ENCODE measurements around the gene VPREB1. TPM values are rescaled to one million over a fixed set of nuclear protein-coding genes. Genes with fewer than 3 reads are reported as not detected.
"Not testable (repeated sequence)": the region's sequence is repeated elsewhere in the genome, so short reads cannot be mapped to it uniquely, and the experiment has no call there.

VPREB1 gene
- total RNA-seq, 1 donor = not detected

- H3K9me3 ChIP-seq (ENCODE audit: low read depth, low read length); H3K27me3 ChIP-seq (ENCODE audit: insufficient read depth, low read length); H3K4me3 ChIP-seq (ENCODE audit: low read length): not testable (repeated sequence)
- peaks cover 14% of the 10 kb centered on the region for H3K4me1 ChIP-seq (ENCODE audit: insufficient read depth, low read length)
Observed at GRCh38 chr22:22250651-22251050, 6.1 kb downstream of the VPREB1 start.

GRCh38 chr22:22256133-22256532 lies 11.5 kb downstream of the VPREB1 start:
- H3K4me1 ChIP-seq (ENCODE audit: insufficient read depth, low read length); H3K4me3 ChIP-seq (ENCODE audit: low read length); H3K9me3 ChIP-seq (ENCODE audit: low read depth, low read length); H3K27me3 ChIP-seq (ENCODE audit: insufficient read depth, low read length): not testable (repeated sequence)

GRCh38 chr22:22258597-22259415 lies 14.2 kb downstream of the VPREB1 start:
- H3K4me3 ChIP-seq (ENCODE audit: low read length); H3K4me1 ChIP-seq (ENCODE audit: insufficient read depth, low read length); H3K27me3 ChIP-seq (ENCODE audit: insufficient read depth, low read length): not testable (repeated sequence)

GRCh38 chr22:22260169-22260568 lies 15.6 kb downstream of the VPREB1 start:
- H3K4me1 ChIP-seq (ENCODE audit: insufficient read depth, low read length); H3K9me3 ChIP-seq (ENCODE audit: low read depth, low read length); H3K27me3 ChIP-seq (ENCODE audit: insufficient read depth, low read length); H3K4me3 ChIP-seq (ENCODE audit: low read length): not testable (repeated sequence)

More at GRCh38 chr22:22258597-22259415, 14.2 kb downstream of the VPREB1 start:
- not testable (repeated sequence) for H3K9me3 ChIP-seq (ENCODE audit: low read depth, low read length)

GRCh38 chr22:22260586-22260985 lies 16.0 kb downstream of the VPREB1 start:
- H3K9me3 ChIP-seq (ENCODE audit: low read depth, low read length); H3K4me3 ChIP-seq (ENCODE audit: low read length); H3K4me1 ChIP-seq (ENCODE audit: insufficient read depth, low read length); H3K27me3 ChIP-seq (ENCODE audit: insufficient read depth, low read length): not testable (repeated sequence)

GRCh38 chr22:22262332-22263074 lies 17.9 kb downstream of the VPREB1 start:
- H3K4me3 ChIP-seq (ENCODE audit: low read length); H3K4me1 ChIP-seq (ENCODE audit: insufficient read depth, low read length); H3K9me3 ChIP-seq (ENCODE audit: low read depth, low read length); H3K27me3 ChIP-seq (ENCODE audit: insufficient read depth, low read length): not testable (repeated sequence)

GRCh38 chr22:22263823-22264222 lies 19.2 kb downstream of the VPREB1 start:
- not testable (repeated sequence) for H3K4me1 ChIP-seq (ENCODE audit: insufficient read depth, low read length); H3K27me3 ChIP-seq (ENCODE audit: insufficient read depth, low read length); H3K4me3 ChIP-seq (ENCODE audit: low read length); H3K9me3 ChIP-seq (ENCODE audit: low read depth, low read length)

GRCh38 chr22:22270036-22270676 lies 25.6 kb downstream of the VPREB1 start:
- not testable (repeated sequence) for H3K4me1 ChIP-seq (ENCODE audit: insufficient read depth, low read length); H3K9me3 ChIP-seq (ENCODE audit: low read depth, low read length); H3K4me3 ChIP-seq (ENCODE audit: low read length); H3K27me3 ChIP-seq (ENCODE audit: insufficient read depth, low read length)

DNA sequence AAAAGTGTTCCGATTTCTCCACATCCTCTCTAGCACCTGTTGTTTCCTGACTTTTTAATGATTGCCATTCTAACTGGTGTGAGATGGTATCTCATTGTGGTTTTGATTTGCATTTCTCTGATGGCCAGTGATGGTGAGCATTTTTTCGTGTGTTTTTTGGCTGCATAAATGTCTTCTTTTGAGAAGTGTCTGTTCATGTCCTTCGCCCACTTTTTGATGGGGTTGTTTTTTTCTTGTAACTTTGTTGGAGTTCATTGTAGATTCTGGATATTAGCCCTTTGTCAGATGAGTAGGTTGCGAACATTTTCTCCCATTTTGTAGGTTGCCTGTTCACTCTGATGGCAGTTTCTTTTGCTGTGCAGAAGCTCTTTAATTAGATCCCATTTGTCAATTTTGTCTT lies 32.8 kb downstream of the VPREB1 start:
- not testable (repeated sequence) for H3K4me3 ChIP-seq (ENCODE audit: low read length); H3K9me3 ChIP-seq (ENCODE audit: low read depth, low read length); H3K4me1 ChIP-seq (ENCODE audit: insufficient read depth, low read length); H3K27me3 ChIP-seq (ENCODE audit: insufficient read depth, low read length)

DNA sequence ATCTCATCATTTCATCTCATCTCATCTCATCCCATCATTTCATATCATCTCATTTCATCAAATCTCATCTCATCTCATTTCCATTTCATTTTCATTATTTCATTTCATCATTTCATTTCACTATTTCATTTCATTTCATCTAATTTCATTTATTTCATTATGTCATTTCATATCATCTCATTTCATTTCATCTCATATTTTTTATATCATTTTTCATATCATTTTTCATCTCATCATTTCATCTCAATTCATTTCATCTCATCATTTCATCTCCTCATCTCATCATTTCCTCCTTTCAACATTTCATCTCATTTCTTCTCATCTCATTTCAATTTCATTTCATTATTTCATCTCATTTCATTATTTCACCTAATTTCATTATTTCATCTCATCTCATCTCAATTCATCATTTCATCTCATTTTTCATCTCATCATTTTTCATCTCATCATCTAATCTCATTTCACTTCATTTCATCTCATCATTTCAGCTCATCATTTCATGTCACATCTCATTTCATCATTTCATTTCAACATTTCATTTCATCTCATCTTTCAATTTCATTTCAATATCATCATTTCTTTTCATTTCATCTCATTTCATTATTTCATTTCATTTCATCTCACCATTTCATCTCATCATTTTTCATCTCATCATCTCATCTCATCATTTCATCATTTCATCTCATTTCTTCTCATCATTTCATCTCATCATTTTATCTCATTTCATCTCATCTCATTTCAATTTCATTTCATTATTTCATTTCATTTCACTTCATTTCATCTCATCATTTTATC lies 40.6 kb downstream of the VPREB1 start:
- H3K27me3 ChIP-seq (ENCODE audit: insufficient read depth, low read length); H3K4me3 ChIP-seq (ENCODE audit: low read length); H3K9me3 ChIP-seq (ENCODE audit: low read depth, low read length); H3K4me1 ChIP-seq (ENCODE audit: insufficient read depth, low read length): not testable (repeated sequence)

DNA sequence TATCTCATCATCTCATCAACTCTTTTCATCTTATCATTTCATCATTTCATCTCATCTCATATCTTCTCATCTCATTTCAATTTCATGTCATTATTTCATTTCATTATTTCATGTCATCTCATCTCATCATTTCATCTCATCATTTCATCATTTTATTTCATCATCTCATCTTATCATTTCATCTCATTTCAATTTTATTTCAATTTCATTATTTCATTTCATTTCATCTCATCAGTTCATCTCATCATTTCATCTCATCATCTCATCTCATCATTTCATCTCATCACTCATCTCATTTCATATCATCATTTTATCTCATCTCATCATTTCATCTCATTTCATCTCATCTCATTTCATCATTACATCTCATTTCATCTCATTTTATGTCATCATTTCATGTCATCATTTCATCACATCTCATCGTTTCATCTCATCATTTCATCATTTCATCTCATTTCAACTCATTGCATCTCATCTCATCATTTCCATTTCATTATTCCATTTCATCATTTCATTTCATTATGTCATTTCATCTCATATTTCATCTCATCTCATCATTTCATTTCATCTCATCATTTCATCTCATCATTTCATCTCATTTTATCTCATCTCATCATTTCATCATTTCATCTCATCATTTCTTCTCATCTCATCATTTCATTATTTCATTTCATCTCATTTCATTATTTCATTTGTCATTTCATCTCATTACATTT lies 42.0 kb downstream of the VPREB1 start:
- not testable (repeated sequence) for H3K9me3 ChIP-seq (ENCODE audit: low read depth, low read length); H3K27me3 ChIP-seq (ENCODE audit: insufficient read depth, low read length); H3K4me1 ChIP-seq (ENCODE audit: insufficient read depth, low read length); H3K4me3 ChIP-seq (ENCODE audit: low read length)

GRCh38 chr22:22287106-22287626 lies 42.6 kb downstream of the VPREB1 start:
- not testable (repeated sequence) for H3K4me3 ChIP-seq (ENCODE audit: low read length); H3K27me3 ChIP-seq (ENCODE audit: insufficient read depth, low read length); H3K4me1 ChIP-seq (ENCODE audit: insufficient read depth, low read length); H3K9me3 ChIP-seq (ENCODE audit: low read depth, low read length)

DNA sequence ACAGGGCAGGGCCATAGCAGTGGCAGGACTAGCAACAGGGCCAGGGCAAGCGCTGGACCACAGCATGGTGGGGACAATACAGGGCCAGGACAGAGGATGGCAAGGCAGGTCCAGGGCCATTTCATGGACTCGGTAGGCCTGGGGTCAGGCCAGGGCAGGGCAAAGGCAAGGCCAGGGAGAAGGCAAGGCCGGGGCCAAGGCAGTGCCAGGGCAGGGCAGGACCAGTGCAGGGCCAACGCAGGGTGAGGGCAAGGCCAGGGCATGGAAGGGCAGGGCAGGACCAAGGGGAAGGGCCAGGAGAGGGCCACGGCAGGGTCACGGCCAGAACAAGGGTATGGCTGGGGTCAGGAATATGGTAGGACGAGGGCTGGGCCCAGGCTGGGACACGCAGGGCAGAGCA lies 45.1 kb downstream of the VPREB1 start:
- not testable (repeated sequence) for H3K4me1 ChIP-seq (ENCODE audit: insufficient read depth, low read length); H3K4me3 ChIP-seq (ENCODE audit: low read length); H3K9me3 ChIP-seq (ENCODE audit: low read depth, low read length); H3K27me3 ChIP-seq (ENCODE audit: insufficient read depth, low read length)

DNA sequence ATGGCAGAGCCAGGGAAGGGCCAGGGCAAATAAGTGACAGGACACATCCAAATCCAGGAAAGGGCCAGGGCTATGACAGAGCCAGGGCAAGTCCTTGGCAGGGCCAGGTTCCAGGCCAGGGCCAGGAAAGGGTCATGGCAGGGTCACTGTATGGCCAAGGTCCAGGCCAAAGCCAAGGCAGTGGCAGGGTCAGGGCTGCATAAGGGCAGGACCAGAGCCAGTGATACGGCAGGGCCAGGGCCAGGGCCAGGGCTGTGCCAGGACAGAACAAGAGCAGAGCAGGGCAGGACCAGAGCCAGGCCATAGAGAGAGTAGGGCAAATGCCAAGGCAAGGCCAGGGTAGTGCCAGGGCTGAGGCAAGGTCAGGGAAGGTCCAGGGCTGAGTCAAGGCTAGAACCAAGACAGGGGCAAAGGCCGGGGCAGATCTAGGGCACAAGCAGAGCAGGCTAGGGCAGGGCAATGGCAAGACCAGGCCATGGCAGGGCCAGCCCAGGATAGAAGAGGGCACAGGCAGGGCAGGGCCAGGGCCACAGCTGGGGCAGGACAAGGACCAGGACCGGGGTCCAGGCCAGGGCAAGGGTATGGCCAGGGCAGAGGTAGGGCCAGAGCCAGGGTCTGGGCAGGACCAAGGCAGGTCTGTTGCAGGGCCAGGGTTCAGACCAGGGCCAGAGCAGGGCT lies 46.7 kb downstream of the VPREB1 start:
- not testable (repeated sequence) for H3K4me1 ChIP-seq (ENCODE audit: insufficient read depth, low read length); H3K27me3 ChIP-seq (ENCODE audit: insufficient read depth, low read length); H3K9me3 ChIP-seq (ENCODE audit: low read depth, low read length); H3K4me3 ChIP-seq (ENCODE audit: low read length)

All from mononuclear cell (primary cell).